Measurements from ENCODE around the gene TMEM144.
A peak's percentile ranks its signal among the peaks of the same experiment; 100 is the strongest.

Gene TMEM144

GRCh38 chr4:158209825-158210807 is at the start of gene TMEM144:
Gene TMEM144, plus strand, starts transcription at chr4:158210486. Its CDS starts 2,182 bp downstream, at chr4:158212668.
- DNase-seq = peak; percentile 82

GRCh38 chr4:158161551-158162354 is 48.5 kb upstream of the TMEM144 start:
- DNase-seq = peak; percentile 87

- peak; percentile 24 for DNase-seq
Measured at GRCh38 chr4:158162631-158163030, 47.7 kb upstream of the TMEM144 start.

GRCh38 chr4:158163941-158164767 is 46.1 kb upstream of the TMEM144 start:
- DNase-seq = no peak

GRCh38 chr4:158164768-158165213 is 45.5 kb upstream of the TMEM144 start:
- no peak for DNase-seq

GRCh38 chr4:158166701-158167100 is 43.6 kb upstream of the TMEM144 start:
- DNase-seq = no peak

GRCh38 chr4:158168606-158169005 is 41.7 kb upstream of the TMEM144 start:
- DNase-seq = no peak

- no peak for DNase-seq
Measured at GRCh38 chr4:158169506-158169905, 40.8 kb upstream of the TMEM144 start.

GRCh38 chr4:158169931-158170690 is 40.2 kb upstream of the TMEM144 start:
- no peak for DNase-seq

GRCh38 chr4:158170691-158171561 is 39.4 kb upstream of the TMEM144 start:
- DNase-seq = no peak

GRCh38 chr4:158172261-158173258 is 37.7 kb upstream of the TMEM144 start, which contains the start of gene GASK1B:
Gene GASK1B, minus strand, starts transcription at chr4:158173025. Its CDS starts 1,650 bp downstream, at chr4:158171375.
- DNase-seq = peak; percentile 25

- DNase-seq = no peak
Measured at GRCh38 chr4:158176108-158176507, 34.2 kb upstream of the TMEM144 start.

GRCh38 chr4:158176776-158177175 is 33.5 kb upstream of the TMEM144 start:
- DNase-seq = no peak

- DNase-seq = no peak
Measured at GRCh38 chr4:158179465-158179864, 30.8 kb upstream of the TMEM144 start.

- no peak for DNase-seq
Measured at GRCh38 chr4:158181906-158182305, 28.4 kb upstream of the TMEM144 start.

GRCh38 chr4:158182736-158183135 is 27.6 kb upstream of the TMEM144 start:
- DNase-seq = no peak

GRCh38 chr4:158186815-158187214 is 23.5 kb upstream of the TMEM144 start:
- DNase-seq = no peak

GRCh38 chr4:158189422-158189821 is 20.9 kb upstream of the TMEM144 start:
- DNase-seq = no peak

GRCh38 chr4:158190718-158191117 is 19.6 kb upstream of the TMEM144 start:
- DNase-seq = no peak

Data from NCI-H226 (cell line).